NCI-H460 (cell line): Measurements from ENCODE around the gene TMEM269. TPM values are rescaled to one million over a fixed set of nuclear protein-coding genes. Genes with fewer than 3 reads are reported as not detected.

Experiments used
- DNase-seq: peaks from one replicate; pipeline ENCODE4 v3.0.0-alpha.2; 2016; ENCODE audit warnings: low read depth; ENCODE audit errors: extremely low read depth
- polyA plus RNA-seq: library from polyadenylated mRNA; depleted of rRNA; stranded (reverse); fragments of >200 nt; gene quantifications from 2 replicates; pipeline ENCODE4 v1.2.3, GENCODE V29; 2014; cell fraction: nucleus; rRNA removed
- total RNA-seq: library from RNA; depleted of rRNA; stranded (reverse); fragments of >200 nt; shearing (Covaris generic); gene quantifications from 2 replicates; pipeline ENCODE4 v1.2.3, GENCODE V29; 2014; rRNA removed

The TMEM269 gene
- 0.12 and 0.20 TPM in 2 replicates for total RNA-seq
- 0.21 and 0.89 TPM in 2 replicates for polyA plus RNA-seq

GRCh38 chr1:42784946-42785693, at the start of gene TMEM269:
Gene TMEM269 (plus strand): TSS chr1:42784991. CDS start chr1:42789894, 4,903 bp downstream.
- DNase-seq: no peak

GRCh38 chr1:42735056-42735455, 49.7 kb upstream of the TMEM269 start:
- no peak for DNase-seq

- no peak for DNase-seq
Measured at GRCh38 chr1:42735477-42736105, 49.2 kb upstream of the TMEM269 start.

GRCh38 chr1:42736152-42736551, 48.6 kb upstream of the TMEM269 start:
- DNase-seq: peak; percentile 30

- no peak for DNase-seq
Measured at GRCh38 chr1:42736571-42737200, 48.1 kb upstream of the TMEM269 start.

- DNase-seq: no peak
Measured at GRCh38 chr1:42737257-42737656, 47.5 kb upstream of the TMEM269 start.

- DNase-seq: no peak
Measured at GRCh38 chr1:42737986-42738677, 46.7 kb upstream of the TMEM269 start.

- no peak for DNase-seq
Measured at GRCh38 chr1:42738678-42739226, 46.0 kb upstream of the TMEM269 start.

- DNase-seq: no peak
Measured at GRCh38 chr1:42739753-42740700, 44.8 kb upstream of the TMEM269 start, which contains the start of gene CLDN19. Gene CLDN19 (minus strand): TSS chr1:42740236. CDS start chr1:42740063, 173 bp downstream.

- DNase-seq: no peak
Measured at GRCh38 chr1:42740851-42741580, 43.8 kb upstream of the TMEM269 start.

- DNase-seq: no peak
Measured at GRCh38 chr1:42741706-42742105, 43.1 kb upstream of the TMEM269 start.

GRCh38 chr1:42742141-42742540, 42.6 kb upstream of the TMEM269 start:
- no peak for DNase-seq

- no peak for DNase-seq
Measured at GRCh38 chr1:42742617-42743316, 42.0 kb upstream of the TMEM269 start.

GRCh38 chr1:42743317-42744147, 41.3 kb upstream of the TMEM269 start:
- no peak for DNase-seq

GRCh38 chr1:42744148-42744413, 40.7 kb upstream of the TMEM269 start:
- no peak for DNase-seq

- DNase-seq: no peak
Measured at GRCh38 chr1:42745851-42746250, 38.9 kb upstream of the TMEM269 start.

GRCh38 chr1:42746436-42747105, 38.2 kb upstream of the TMEM269 start:
- no peak for DNase-seq
